Mesendoderm (in vitro differentiated cells): Measurements from ENCODE around the gene SSH2.

Experiments
- DNase-seq: peaks from one replicate; pipeline ENCODE4 v3.0.0; 2013
- H2AK5ac ChIP-seq: 2 replicates; pipeline ENCODE4 v1.6.1; 2013; ENCODE audit warnings: low read length, inconsistent platforms
- H2BK120ac ChIP-seq: 2 replicates; pipeline ENCODE4 v1.6.1; 2013; ENCODE audit warnings: low read depth, mild to moderate bottlenecking, low read length, moderate library complexity, mixed read lengths
- H2BK15ac ChIP-seq: replicated peaks from 2 replicates; pipeline ENCODE4 v1.6.1; 2013; ENCODE audit warnings: low read depth, mild to moderate bottlenecking, moderate library complexity
- H2BK5ac ChIP-seq: 2 replicates; pipeline ENCODE4 v1.6.1; 2013; ENCODE audit warnings: low read length, inconsistent platforms
- H3K18ac ChIP-seq: 2 replicates; pipeline ENCODE4 v1.6.1; 2013; ENCODE audit warnings: mild to moderate bottlenecking, low read length, mixed read lengths
- H3K23ac ChIP-seq: one replicate; pipeline ENCODE4 v1.6.1; 2013; ENCODE audit warnings: low read length
- H3K27ac ChIP-seq: 2 replicates; pipeline ENCODE4 v1.5.1; 2013; ENCODE audit warnings: low read depth, mild to moderate bottlenecking, inconsistent platforms, low read length, moderate library complexity
- H3K27me3 ChIP-seq: 2 replicates; pipeline ENCODE4 v1.6.1; 2013; ENCODE audit warnings: low read length, control low read depth, mild to moderate bottlenecking, inconsistent platforms; ENCODE audit not compliant: insufficient read depth, poor library complexity
- H3K36me3 ChIP-seq: 2 replicates; pipeline ENCODE4 v1.6.1; 2013; ENCODE audit warnings: low read length, inconsistent platforms; ENCODE audit not compliant: control insufficient read depth, insufficient read depth
- H3K4ac ChIP-seq: one replicate; pipeline ENCODE4 v1.6.1; 2013; ENCODE audit warnings: low read depth, mild to moderate bottlenecking, low read length, moderate library complexity
- H3K4me1 ChIP-seq: 2 replicates; pipeline ENCODE4 v1.6.1; 2013; ENCODE audit warnings: low read depth, low read length, inconsistent platforms; ENCODE audit not compliant: control insufficient read depth
- H3K4me2 ChIP-seq: 2 replicates; pipeline ENCODE4 v1.6.1; 2013; ENCODE audit warnings: low read length
- H3K4me3 ChIP-seq: 2 replicates; pipeline ENCODE4 v1.5.1; 2013; ENCODE audit warnings: mild to moderate bottlenecking, low read length
- H3K56ac ChIP-seq: one replicate; pipeline ENCODE4 v1.6.1; 2013; ENCODE audit warnings: low read length
- H3K79me1 ChIP-seq: 2 replicates; pipeline ENCODE4 v1.6.1; 2013; ENCODE audit warnings: low read length, inconsistent platforms
- H3K79me2 ChIP-seq: 2 replicates; pipeline ENCODE4 v1.6.1; 2013; ENCODE audit warnings: mild to moderate bottlenecking, low read length; ENCODE audit not compliant: control insufficient read depth, insufficient read depth
- H3K9ac ChIP-seq: 2 replicates; pipeline ENCODE4 v1.6.1; 2013; ENCODE audit warnings: low read length, inconsistent platforms
- H4K5ac ChIP-seq: one replicate; pipeline ENCODE4 v1.6.1; 2013; ENCODE audit warnings: low read length
- H4K8ac ChIP-seq: one replicate; pipeline ENCODE4 v1.6.1; 2013; ENCODE audit warnings: low read depth, mild to moderate bottlenecking, control low read depth, low read length, moderate library complexity
- WGBS: extraction: QIAGEN DNeasy Blood & Tissue Kit; methylation state at CpG from one replicate; pipeline ENCODE4 v1.1.7; 2013; ENCODE audit warnings: low lambda C conversion rate, missing lambda C conversion rate; ENCODE audit not compliant: insufficient coverage; ENCODE audit errors: extremely low coverage; 5-methylcytosine and 5-hydroxymethylcytosine counted together

The SSH2 gene

GRCh38 chr17:29671661-29672060 lies 258.4 kb downstream of the SSH2 start:
- DNase-seq, result no peak
- H3K23ac ChIP-seq, result no peak overlapping the region
- no peaks in the 10 kb centered on the region for H3K36me3 ChIP-seq
- H3K79me2 ChIP-seq, result no peaks in the 10 kb centered on the region
- H3K4me3 ChIP-seq, result no peak overlapping the region
- H3K27me3 ChIP-seq, result no peaks in the 10 kb centered on the region
- H4K5ac ChIP-seq, result no peak overlapping the region
- no peak overlapping the region for H3K56ac ChIP-seq
- no peak overlapping the region for H3K9ac ChIP-seq
- H2BK5ac ChIP-seq, result no peak overlapping the region
- WGBS, result no CpG with 5 or more reads among the region's 5 CpGs
- no peak overlapping the region for H3K4me2 ChIP-seq
- H2BK120ac ChIP-seq, result no peak overlapping the region
- no peak overlapping the region for H2AK5ac ChIP-seq
- H3K4ac ChIP-seq, result no peak overlapping the region
- no peak overlapping the region for H3K18ac ChIP-seq
- no peak overlapping the region for H3K27ac ChIP-seq
- no peaks in the 10 kb centered on the region for H3K79me1 ChIP-seq
- H4K8ac ChIP-seq, result no peak overlapping the region
- no peaks in the 10 kb centered on the region for H3K4me1 ChIP-seq
- H2BK15ac ChIP-seq, result no peak overlapping the region

GRCh38 chr17:29669266-29669665 lies 260.8 kb downstream of the SSH2 start:
- no peak overlapping the region for H3K9ac ChIP-seq
- DNase-seq, result no peak
- no peak overlapping the region for H3K23ac ChIP-seq
- H2BK5ac ChIP-seq, result no peak overlapping the region
- no peaks in the 10 kb centered on the region for H3K36me3 ChIP-seq
- H3K18ac ChIP-seq, result no peak overlapping the region
- no peak overlapping the region for H3K4ac ChIP-seq
- H3K56ac ChIP-seq, result no peak overlapping the region
- no peak overlapping the region for H2AK5ac ChIP-seq
- no peak overlapping the region for H2BK15ac ChIP-seq
- no peak overlapping the region for H4K5ac ChIP-seq
- H3K27ac ChIP-seq, result no peak overlapping the region
- H3K4me1 ChIP-seq, result no peaks in the 10 kb centered on the region
- H3K27me3 ChIP-seq, result no peaks in the 10 kb centered on the region
- no peak overlapping the region for H2BK120ac ChIP-seq
- no peaks in the 10 kb centered on the region for H3K79me2 ChIP-seq
- no peaks in the 10 kb centered on the region for H3K79me1 ChIP-seq
- H4K8ac ChIP-seq, result no peak overlapping the region
- H3K4me2 ChIP-seq, result no peak overlapping the region
- no peak overlapping the region for H3K4me3 ChIP-seq

- Histone ChIP-seq H3K56ac (no peak overlapping the region), H4K8ac (no peak overlapping the region), H3K79me1 (no peaks in the 10 kb centered on the region), H3K4me1 (no peaks in the 10 kb centered on the region), H3K9ac (no peak overlapping the region), H2BK5ac (no peak overlapping the region), H3K18ac (no peak overlapping the region), H2AK5ac (no peak overlapping the region), H3K4me3 (no peak overlapping the region), H3K79me2 (no peaks in the 10 kb centered on the region), H3K4ac (no peak overlapping the region), H4K5ac (no peak overlapping the region), H2BK15ac (no peak overlapping the region), H3K23ac (no peak overlapping the region), H3K36me3 (no peaks in the 10 kb centered on the region), H2BK120ac (no peak overlapping the region), H3K27me3 (no peaks in the 10 kb centered on the region), H3K4me2 (no peak overlapping the region), H3K27ac (no peak overlapping the region)
- DNase-seq, result peak; percentile 63
Measured at GRCh38 chr17:29667969-29668368, 262.1 kb downstream of the SSH2 start.

GRCh38 chr17:29665481-29665810 lies 264.6 kb downstream of the SSH2 start:
- H4K8ac ChIP-seq, result no peak overlapping the region
- no peaks in the 10 kb centered on the region for H3K36me3 ChIP-seq
- no peak overlapping the region for H3K4me2 ChIP-seq
- H3K18ac ChIP-seq, result no peak overlapping the region
- H3K4me1 ChIP-seq, result no peaks in the 10 kb centered on the region
- H4K5ac ChIP-seq, result no peak overlapping the region
- H2AK5ac ChIP-seq, result no peak overlapping the region
- H2BK5ac ChIP-seq, result no peak overlapping the region
- H3K56ac ChIP-seq, result no peak overlapping the region
- no peaks in the 10 kb centered on the region for H3K79me1 ChIP-seq
- no peak overlapping the region for H3K9ac ChIP-seq
- WGBS, result no CpG with 5 or more reads among the region's 1 CpG
- H2BK15ac ChIP-seq, result no peak overlapping the region
- DNase-seq, result no peak
- H3K23ac ChIP-seq, result no peak overlapping the region
- H3K4me3 ChIP-seq, result no peak overlapping the region
- H3K27ac ChIP-seq, result no peak overlapping the region
- no peaks in the 10 kb centered on the region for H3K79me2 ChIP-seq
- H3K4ac ChIP-seq, result no peak overlapping the region
- no peaks in the 10 kb centered on the region for H3K27me3 ChIP-seq
- H2BK120ac ChIP-seq, result no peak overlapping the region

GRCh38 chr17:29664743-29665480 lies 265.1 kb downstream of the SSH2 start:
- Histone ChIP-seq H3K79me2 (no peaks in the 10 kb centered on the region), H2AK5ac (no peak overlapping the region), H3K79me1 (no peaks in the 10 kb centered on the region), H3K9ac (no peak overlapping the region), H3K4me3 (no peak overlapping the region), H2BK5ac (no peak overlapping the region), H3K4ac (no peak overlapping the region), H3K23ac (no peak overlapping the region), H4K5ac (no peak overlapping the region), H3K27me3 (no peaks in the 10 kb centered on the region), H4K8ac (no peak overlapping the region), H3K56ac (no peak overlapping the region), H3K4me1 (no peaks in the 10 kb centered on the region), H3K18ac (no peak overlapping the region), H2BK15ac (no peak overlapping the region), H2BK120ac (no peak overlapping the region), H3K36me3 (no peaks in the 10 kb centered on the region), H3K27ac (no peak overlapping the region), H3K4me2 (no peak overlapping the region)
- no CpG with 5 or more reads among the region's 2 CpGs for WGBS
- no peak for DNase-seq

- Histone ChIP-seq H2BK5ac (no peak overlapping the region), H3K9ac (no peak overlapping the region), H3K4me2 (no peak overlapping the region), H3K4ac (no peak overlapping the region), H3K27me3 (no peaks in the 10 kb centered on the region), H3K23ac (no peak overlapping the region), H2AK5ac (no peak overlapping the region), H3K79me1 (no peaks in the 10 kb centered on the region), H2BK120ac (no peak overlapping the region), H3K4me1 (no peaks in the 10 kb centered on the region), H4K8ac (no peak overlapping the region), H4K5ac (no peak overlapping the region), H3K18ac (peak overlapping the region; percentile 87), H2BK15ac (no peak overlapping the region), H3K79me2 (no peaks in the 10 kb centered on the region), H3K4me3 (no peak overlapping the region), H3K27ac (no peak overlapping the region), H3K56ac (no peak overlapping the region), H3K36me3 (no peaks in the 10 kb centered on the region)
- WGBS, result no CpG with 5 or more reads among the region's 1 CpG
- peak; percentile 80 for DNase-seq
Measured at GRCh38 chr17:29663155-29663554, 266.9 kb downstream of the SSH2 start.
